Kidney epithelial cell (primary cell): ENCODE results near the gene ADAMTS18. TPM values are rescaled to one million over a fixed set of nuclear protein-coding genes. Genes with fewer than 3 reads are reported as not detected.
A peak's percentile ranks its signal among the peaks of the same experiment; 100 is the strongest.

Experiments
- DNase-seq: peaks from one replicate; pipeline ENCODE4 v3.0.0-alpha.2; 2010; ENCODE audit warnings: low read depth
- H3K27me3 ChIP-seq: 2 replicates; pipeline ENCODE4 v1.6.0; 2011; ENCODE audit warnings: low read length; ENCODE audit not compliant: control insufficient read depth, insufficient read depth
- H3K36me3 ChIP-seq: 2 replicates; pipeline ENCODE4 v1.5.1; 2011; ENCODE audit warnings: low read length; ENCODE audit not compliant: control insufficient read depth, insufficient read depth
- H3K4me3 ChIP-seq: 2 replicates; pipeline ENCODE4 v1.5.1; 2011; ENCODE audit warnings: low read depth, mild to moderate bottlenecking, control low read depth, low read length
- total RNA-seq: library from RNA; depleted of rRNA; stranded (reverse); fragments of >200 nt; gene quantifications from 2 replicates; pipeline ENCODE4 v1.2.3, GENCODE V29; 2015
- TF ChIP-seq, protein P1 (sequence below): IDR thresholded peaks from 2 replicates; pipeline ENCODE4 v1.5.1; 2011; ENCODE audit warnings: mild to moderate bottlenecking, moderate library complexity, low read length, control low read depth, inconsistent platforms; ENCODE audit not compliant: insufficient read depth, poor library complexity, severe bottlenecking

ADAMTS18 gene
- total RNA-seq, 1 donor from 2014 or later: 2.0 TPM

DNA sequence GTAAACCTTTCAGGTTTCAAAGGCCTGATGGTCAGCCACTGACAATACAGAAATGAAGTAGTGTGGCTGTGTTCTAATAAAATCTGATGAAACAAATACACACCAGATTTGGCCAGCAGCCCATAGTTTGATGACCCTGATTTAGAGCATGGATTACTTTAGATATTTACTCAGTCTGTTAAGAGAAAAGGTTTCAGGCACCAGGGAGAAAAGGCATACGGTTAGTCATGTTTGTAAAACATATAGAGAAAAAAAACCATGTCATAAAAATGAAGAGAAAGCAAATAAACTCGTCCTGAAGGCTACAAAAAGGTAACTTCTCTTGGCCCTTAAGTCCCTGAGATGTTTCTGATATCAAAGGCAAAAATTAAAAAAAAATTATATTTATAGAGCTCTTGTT is 112.1 kb downstream of the ADAMTS18 start:
- H3K27me3 ChIP-seq: no peaks in the 10 kb centered on the region

DNA sequence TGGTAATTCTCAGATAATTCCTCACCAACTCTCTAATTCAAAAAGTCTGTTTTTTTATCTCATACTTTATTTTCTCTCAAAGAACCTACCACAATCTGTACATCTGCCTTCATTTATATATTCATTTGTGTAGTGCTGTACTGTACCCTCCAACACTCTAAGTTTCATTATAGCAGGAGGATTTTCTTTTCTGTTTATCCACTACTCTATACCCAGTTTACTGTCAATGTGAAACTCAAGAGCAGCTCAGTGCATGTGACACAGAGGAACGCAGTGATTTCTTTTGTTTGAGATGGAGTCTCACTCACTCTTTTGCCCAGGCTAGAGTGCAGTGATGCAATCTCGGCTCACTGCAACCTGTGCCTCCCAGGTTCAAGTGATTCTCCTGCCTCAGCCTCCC is 117.8 kb downstream of the ADAMTS18 start:
- no peak for DNase-seq
- no peak overlapping the region for H3K4me3 ChIP-seq
- TF ChIP-seq, protein P1, sequence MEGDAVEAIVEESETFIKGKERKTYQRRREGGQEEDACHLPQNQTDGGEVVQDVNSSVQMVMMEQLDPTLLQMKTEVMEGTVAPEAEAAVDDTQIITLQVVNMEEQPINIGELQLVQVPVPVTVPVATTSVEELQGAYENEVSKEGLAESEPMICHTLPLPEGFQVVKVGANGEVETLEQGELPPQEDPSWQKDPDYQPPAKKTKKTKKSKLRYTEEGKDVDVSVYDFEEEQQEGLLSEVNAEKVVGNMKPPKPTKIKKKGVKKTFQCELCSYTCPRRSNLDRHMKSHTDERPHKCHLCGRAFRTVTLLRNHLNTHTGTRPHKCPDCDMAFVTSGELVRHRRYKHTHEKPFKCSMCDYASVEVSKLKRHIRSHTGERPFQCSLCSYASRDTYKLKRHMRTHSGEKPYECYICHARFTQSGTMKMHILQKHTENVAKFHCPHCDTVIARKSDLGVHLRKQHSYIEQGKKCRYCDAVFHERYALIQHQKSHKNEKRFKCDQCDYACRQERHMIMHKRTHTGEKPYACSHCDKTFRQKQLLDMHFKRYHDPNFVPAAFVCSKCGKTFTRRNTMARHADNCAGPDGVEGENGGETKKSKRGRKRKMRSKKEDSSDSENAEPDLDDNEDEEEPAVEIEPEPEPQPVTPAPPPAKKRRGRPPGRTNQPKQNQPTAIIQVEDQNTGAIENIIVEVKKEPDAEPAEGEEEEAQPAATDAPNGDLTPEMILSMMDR: no peak
- H3K36me3 ChIP-seq: no peaks in the 10 kb centered on the region
- H3K27me3 ChIP-seq: no peaks in the 10 kb centered on the region

More for the DNA sequence above, 112.1 kb downstream of the ADAMTS18 start:
- no peaks in the 10 kb centered on the region for H3K36me3 ChIP-seq
- no peak overlapping the region for H3K4me3 ChIP-seq
- DNase-seq: no peak
- TF ChIP-seq, protein P1: no peak

DNA sequence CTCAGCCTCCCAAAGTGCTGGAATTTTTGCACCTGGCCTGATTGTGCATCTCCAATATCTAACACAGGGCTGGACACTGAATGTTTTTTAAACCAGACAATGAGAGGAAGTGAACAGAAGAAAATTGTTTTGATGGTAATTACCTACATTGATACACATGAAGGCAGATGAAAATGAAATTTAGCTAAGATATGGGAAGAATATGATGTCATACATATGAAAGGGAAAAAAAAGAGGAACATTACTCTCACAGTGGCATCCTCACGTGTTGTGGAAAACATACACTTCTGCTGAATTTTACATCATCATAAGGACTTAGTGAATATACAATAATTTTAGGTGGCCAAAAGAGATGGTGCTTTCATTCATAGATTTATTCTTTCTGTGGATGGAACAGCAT is 124.0 kb downstream of the ADAMTS18 start:
- Histone ChIP-seq H3K36me3 (no peaks in the 10 kb centered on the region), H3K4me3 (no peak overlapping the region), H3K27me3 (no peaks in the 10 kb centered on the region)
- no peak for DNase-seq
- TF ChIP-seq, protein P1: no peak

DNA sequence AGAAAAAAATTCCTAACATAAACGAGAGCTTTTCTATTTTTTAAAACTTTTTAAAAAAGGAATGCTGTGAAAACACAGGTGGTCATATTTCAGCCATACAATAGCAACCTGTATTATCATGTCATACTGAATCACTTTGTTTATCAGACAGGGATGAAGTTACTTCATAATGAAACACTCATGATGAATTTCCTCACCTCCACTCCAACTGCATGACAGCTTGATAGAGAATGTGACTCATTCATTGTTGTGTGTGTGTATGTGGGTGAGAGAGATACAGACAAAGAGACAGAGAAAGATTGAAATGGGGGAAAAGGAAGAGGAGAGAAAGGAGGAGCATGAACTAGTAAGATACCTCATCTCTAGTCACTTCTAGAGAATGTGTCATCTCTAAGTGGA is 126.7 kb downstream of the ADAMTS18 start:
- Histone ChIP-seq H3K36me3 (no peaks in the 10 kb centered on the region), H3K27me3 (no peaks in the 10 kb centered on the region), H3K4me3 (no peak overlapping the region)
- peak; percentile 86 for DNase-seq
- TF ChIP-seq, protein P1: no peak

DNA sequence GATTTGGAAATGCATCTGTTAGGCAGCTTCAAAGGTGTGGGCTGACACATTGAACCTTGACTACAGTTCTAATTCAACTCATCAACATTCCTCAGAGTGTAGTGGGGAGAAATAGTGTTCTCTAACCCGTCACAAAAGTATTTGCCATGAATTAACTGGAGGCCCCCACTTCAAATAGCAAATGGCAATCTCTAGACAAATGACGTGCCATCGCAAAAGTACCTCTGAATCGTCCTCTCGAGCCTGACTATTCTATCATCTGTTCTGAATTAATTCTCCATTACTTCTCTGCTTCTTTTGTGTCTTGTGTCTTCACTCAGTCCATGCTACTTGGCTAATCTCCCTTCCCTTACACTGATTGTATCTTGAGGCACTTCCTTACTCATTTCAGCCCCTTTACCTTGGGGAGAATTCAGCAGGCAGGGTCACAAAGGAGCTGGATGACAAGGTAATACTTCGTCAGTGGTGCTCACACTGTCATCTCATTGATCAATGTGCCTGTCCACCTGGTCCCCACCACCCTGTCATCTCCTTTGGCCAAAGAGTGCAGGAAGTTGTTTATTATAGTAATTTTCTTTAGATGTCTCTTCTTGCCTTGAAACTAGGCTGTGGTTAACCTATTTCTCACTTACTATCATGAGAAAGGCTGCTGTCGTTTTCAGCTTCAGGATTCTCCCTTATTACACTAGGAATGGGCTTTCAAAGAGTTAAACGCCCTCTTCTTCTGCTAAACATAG is 127.2 kb downstream of the ADAMTS18 start:
- Histone ChIP-seq H3K27me3 (no peaks in the 10 kb centered on the region), H3K36me3 (no peaks in the 10 kb centered on the region), H3K4me3 (no peak overlapping the region)
- TF ChIP-seq, protein P1: no peak
- no peak for DNase-seq

DNA sequence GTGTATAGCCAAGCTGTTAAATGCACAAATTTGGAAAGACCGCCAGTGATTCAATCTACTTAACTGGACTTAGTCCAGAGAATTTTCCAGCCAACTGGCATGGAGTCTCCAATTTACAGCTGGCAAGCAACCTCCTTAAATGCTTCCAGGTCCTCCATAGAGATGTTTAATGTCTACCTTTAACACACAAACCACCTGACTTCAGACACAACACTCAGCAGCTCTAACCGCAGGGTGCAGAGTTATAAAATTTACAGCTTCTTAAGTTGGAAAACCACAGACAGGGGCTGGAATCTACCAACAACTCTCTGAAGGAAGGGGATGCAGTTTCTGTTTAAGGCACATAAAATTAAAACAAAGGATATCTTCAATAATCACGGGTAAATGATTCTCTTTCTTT is 128.8 kb downstream of the ADAMTS18 start:
- TF ChIP-seq, protein P1: no peak
- Histone ChIP-seq H3K27me3 (no peaks in the 10 kb centered on the region), H3K4me3 (no peak overlapping the region), H3K36me3 (no peaks in the 10 kb centered on the region)
- peak; percentile 34 for DNase-seq
